ENCODE data around the gene EEF1AKMT1.

EEF1AKMT1 gene

GRCh38 chr13:20700288-20700687 lies 73.5 kb downstream of the EEF1AKMT1 start:
- peaks cover 5% of the 10 kb centered on the region for H3K9me3 Mint-ChIP-seq
- H3K27me3 Mint-ChIP-seq (ENCODE audit: low read depth, poor library complexity), result peaks cover 75% of the 10 kb centered on the region

GRCh38 chr13:20699715-20700114 lies 74.0 kb downstream of the EEF1AKMT1 start:
- Mint-ChIP-seq H3K27ac (no peak overlapping the region), H3K4me3 (no peak overlapping the region), H3K9me3 (peaks cover 5% of the 10 kb centered on the region), H3K4me1 (peaks cover 9% of the 10 kb centered on the region), H3K27me3 (ENCODE audit: low read depth, poor library complexity) (peaks cover 70% of the 10 kb centered on the region), H3K36me3 (ENCODE audit: low read depth) (peaks cover 6% of the 10 kb centered on the region)
- no peak for TF ChIP-seq CTCF (IDR thresholded peaks at IDR 0.05)
- no peak for DNase-seq

More at GRCh38 chr13:20700288-20700687, 73.5 kb downstream of the EEF1AKMT1 start:
- Mint-ChIP-seq H3K4me3 (no peak overlapping the region), H3K4me1 (peaks cover 13% of the 10 kb centered on the region), H3K36me3 (ENCODE audit: low read depth) (peaks cover 6% of the 10 kb centered on the region), H3K27ac (no peak overlapping the region)
- DNase-seq, result no peak
- TF ChIP-seq CTCF (IDR thresholded peaks at IDR 0.05), result no peak

DNA sequence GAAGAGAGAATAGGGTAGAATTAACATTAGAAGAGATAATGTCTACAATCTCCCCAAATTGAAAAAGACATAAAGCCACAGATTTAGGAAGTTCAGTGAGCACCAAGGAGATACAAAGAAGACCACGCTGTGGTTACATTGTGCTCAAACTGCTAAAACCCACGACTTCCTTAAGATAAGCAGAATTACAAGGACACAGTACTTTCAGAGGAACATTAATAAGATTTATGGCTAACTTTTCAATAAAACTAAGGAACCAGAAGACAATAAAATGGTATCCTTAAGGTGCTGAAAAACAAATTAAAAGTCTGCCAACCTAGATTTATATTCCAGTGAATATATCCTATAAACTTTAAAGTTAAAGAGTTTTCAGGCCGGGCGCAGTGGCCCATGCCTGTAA lies 77.7 kb downstream of the EEF1AKMT1 start:
- Mint-ChIP-seq H3K4me1 (no peaks in the 10 kb centered on the region), H3K36me3 (ENCODE audit: low read depth) (peaks cover 6% of the 10 kb centered on the region), H3K27me3 (ENCODE audit: low read depth, poor library complexity) (peaks cover 45% of the 10 kb centered on the region), H3K4me3 (no peak overlapping the region), H3K9me3 (peaks cover 5% of the 10 kb centered on the region), H3K27ac (no peak overlapping the region)
- TF ChIP-seq CTCF (IDR thresholded peaks at IDR 0.05), result no peak
- DNase-seq, result no peak

- H3K27me3 Mint-ChIP-seq (ENCODE audit: low read depth, poor library complexity), result peaks cover 4% of the 10 kb centered on the region
- H3K9me3 Mint-ChIP-seq, result no peaks in the 10 kb centered on the region
- H3K4me3 Mint-ChIP-seq, result no peak overlapping the region
- no peak overlapping the region for H3K27ac Mint-ChIP-seq
- no peak for DNase-seq
- no peaks in the 10 kb centered on the region for H3K36me3 Mint-ChIP-seq (ENCODE audit: low read depth)
- TF ChIP-seq CTCF (IDR thresholded peaks at IDR 0.05), result no peak
- H3K4me1 Mint-ChIP-seq, result peaks cover 9% of the 10 kb centered on the region
Measured at GRCh38 chr13:20691616-20692015, 82.1 kb downstream of the EEF1AKMT1 start.

DNA sequence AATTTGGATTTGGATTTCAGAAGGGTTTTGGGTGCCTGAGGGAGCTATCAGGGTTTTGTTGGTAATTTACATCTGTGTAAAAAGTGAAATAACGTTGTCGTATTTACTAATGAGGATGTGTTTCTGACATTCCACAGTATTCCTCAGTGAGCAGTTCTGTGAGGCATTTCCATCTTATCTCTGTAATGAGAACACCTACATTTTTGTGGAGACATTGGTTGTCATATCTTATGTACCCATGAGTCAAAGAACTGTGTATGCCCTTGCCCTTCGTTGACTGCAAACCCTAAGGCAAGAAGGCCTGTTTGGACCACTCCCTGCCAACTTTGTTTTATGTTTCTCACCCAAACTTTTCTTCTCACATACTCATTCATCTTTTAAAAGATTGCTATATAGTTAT lies 84.5 kb downstream of the EEF1AKMT1 start:
- Mint-ChIP-seq H3K9me3 (no peaks in the 10 kb centered on the region), H3K27ac (no peak overlapping the region), H3K4me3 (no peak overlapping the region), H3K36me3 (ENCODE audit: low read depth) (no peaks in the 10 kb centered on the region), H3K4me1 (peaks cover 20% of the 10 kb centered on the region), H3K27me3 (ENCODE audit: low read depth, poor library complexity) (peaks cover 2% of the 10 kb centered on the region)
- no peak for TF ChIP-seq CTCF (IDR thresholded peaks at IDR 0.05)
- DNase-seq, result no peak

GRCh38 chr13:20686863-20687579 lies 86.7 kb downstream of the EEF1AKMT1 start:
- Mint-ChIP-seq H3K27ac (no peak overlapping the region), H3K27me3 (ENCODE audit: low read depth, poor library complexity) (no peaks in the 10 kb centered on the region), H3K4me1 (peaks cover 20% of the 10 kb centered on the region), H3K9me3 (no peaks in the 10 kb centered on the region), H3K4me3 (no peak overlapping the region), H3K36me3 (ENCODE audit: low read depth) (no peaks in the 10 kb centered on the region)
- DNase-seq, result no peak
- no peak for TF ChIP-seq CTCF (IDR thresholded peaks at IDR 0.05)

All from nephron progenitor cell (in vitro differentiated cells).